NCI-H345 treated with DMSO at 0.1 percent for 48 hours (cell line): Measurements from ENCODE around the gene RFX2.

Experiments
- DNase-seq: peaks from one replicate; lab custom pipeline; 2025; ENCODE audit not compliant: unreplicated experiment; lab: John Stamatoyannopoulos, UW

The RFX2 gene

DNA sequence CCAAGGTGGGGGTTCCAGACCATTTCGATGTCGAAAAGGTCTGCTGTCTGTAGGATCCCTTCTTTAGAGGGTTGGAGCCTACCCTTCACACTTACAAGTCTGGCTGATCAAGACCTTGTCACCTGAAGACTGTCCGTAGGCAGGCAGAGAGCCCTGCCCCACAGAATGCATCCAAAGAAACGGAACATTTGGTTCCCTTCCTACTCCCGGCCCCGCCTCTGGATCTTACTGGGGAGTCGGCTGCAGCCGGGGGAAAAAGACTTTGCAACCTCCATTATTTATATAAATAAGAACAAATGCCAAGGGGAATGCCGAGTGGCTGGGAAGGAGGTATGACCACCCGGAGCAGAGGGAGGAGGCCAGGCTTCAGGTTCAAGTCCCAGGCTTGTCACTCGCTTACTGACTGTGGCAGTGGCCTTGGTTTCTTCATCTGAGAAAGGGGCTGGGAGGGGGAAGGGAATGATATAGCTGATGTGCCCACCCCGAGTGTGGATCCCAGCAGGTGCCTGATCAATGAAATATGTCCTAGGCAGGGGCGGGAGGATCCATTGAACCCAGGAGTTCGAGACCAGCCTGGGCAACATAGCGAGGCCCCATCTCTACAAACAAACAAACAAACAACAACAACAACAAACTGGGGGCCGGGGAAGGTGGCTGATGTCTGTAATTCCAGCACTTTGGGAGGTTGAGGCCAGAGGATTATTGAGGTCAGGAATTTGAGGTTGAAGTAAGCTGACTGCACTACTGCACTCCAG lies 48.7 kb downstream of the RFX2 start:
- DNase-seq = no peak

DNA sequence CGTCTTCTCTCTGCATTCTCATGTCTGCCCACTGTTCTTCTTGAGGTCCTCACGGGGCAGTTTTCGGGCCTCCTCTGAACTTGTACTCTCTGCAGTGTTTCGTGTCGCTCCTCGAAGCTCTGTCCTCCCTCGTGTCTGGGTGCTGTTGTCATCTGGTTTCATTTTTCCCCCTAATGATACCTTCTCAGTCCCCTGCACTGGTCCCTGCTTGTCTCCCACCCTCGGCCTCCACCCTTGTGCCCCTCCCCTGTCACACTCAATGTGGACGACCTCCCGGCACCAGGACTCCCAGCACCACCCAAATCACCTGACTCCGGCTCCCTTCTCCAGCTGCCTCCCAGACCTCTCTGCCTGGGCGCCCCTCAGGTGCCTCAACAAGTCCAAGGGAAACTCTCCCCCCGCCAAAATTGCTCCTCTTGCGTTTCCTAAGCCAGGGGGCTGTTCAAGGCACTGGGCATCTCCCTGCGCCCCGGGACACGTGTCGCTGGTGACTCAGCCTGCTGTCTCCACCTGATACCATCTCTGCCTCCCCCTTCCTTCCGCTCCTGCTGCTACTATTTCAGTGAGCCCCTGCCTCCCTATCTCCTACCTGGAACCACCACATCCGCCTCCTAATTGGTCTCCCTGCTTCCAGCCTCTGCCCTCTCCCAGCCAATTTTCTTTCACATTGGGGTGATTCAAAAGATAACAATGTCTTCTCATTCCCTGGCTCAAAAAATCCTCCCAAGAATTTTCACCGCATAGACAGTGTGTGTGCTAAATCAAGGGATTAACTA lies 49.5 kb downstream of the RFX2 start:
- DNase-seq = no peak

DNA sequence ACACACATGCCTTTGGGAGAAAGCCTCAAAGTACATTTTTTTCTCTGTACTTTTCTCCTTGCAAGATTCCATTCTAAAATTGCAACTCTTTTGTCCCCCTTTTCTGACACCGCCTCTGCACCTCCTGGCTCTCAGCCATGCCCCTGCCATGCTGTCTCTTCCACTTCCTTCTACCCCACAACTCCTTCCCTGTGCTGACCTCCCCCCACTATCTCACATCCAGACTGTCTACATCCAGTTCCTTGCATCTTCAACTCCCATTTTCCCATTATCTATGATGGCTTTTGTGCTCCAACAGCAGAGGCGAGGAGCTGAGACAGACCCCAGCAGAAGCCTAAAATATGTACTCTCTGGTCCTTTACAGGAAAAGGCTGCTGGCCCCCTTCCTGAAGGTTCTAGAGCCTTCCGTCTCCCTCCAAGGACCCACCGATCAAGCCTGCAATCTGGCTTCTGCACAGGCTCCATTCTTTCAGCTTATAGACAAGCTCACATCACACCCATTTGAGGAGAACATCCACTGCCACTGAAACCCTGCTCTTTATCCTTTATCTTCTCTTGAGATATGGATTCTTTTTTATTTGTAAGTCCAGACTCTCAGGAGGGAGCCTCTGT lies 50.2 kb downstream of the RFX2 start:
- no peak for DNase-seq

DNA sequence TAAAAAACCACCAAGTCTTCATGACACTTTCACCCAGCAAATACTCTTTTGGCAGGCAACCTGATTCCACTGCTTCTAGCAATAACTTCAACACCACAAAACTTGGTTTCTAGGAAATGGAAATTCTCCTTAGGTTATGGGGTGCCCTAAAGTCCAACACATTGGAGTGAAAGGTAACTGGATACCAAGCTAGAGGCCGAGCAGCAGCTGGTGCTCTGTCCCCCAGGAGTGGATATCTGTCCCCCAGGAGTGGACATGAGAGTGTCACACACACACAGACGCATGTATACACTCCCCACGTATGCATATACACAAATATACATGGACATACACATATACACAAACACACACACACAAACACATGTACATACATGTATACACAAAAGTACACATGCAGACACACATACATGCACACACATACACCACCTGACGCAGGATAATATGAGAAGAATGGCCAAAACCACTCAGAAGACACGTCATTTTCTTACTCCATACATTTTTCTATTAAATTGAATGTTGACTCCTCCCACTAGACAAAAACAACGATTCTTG lies 50.8 kb downstream of the RFX2 start:
- no peak for DNase-seq

DNA sequence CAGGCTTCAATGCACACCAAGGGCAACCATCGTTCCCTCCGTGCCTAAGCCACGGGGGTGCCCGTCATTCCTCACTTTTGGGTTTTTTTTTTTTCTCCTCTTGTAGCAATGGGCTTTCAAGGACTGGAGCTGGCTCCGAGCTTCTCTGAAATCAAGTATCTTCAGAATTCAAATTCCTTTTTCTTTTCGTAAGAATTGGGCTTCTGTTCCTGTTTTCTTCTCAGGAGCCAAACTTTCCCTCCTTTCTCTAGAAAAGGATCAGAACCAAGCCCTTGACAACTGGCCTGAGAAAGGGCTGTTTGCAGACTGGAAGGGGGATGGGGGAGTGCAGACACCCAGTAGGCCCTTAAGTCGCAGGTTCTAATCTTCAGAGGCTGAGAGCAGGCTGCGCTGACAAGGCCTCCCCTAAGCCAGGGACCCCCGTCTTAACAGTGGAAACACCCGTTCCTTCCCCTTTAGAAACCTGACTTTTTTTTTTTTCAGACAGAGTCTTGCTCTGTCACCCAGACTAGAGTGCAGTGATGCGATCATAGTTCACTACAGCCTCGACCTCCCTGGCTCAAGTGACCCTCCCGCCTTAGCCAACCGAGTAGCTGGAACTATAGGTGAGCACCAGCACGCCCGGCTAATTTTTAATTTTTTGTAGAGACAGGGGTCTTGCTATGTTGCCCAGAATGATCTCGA lies 51.6 kb downstream of the RFX2 start:
- no peak for DNase-seq

DNA sequence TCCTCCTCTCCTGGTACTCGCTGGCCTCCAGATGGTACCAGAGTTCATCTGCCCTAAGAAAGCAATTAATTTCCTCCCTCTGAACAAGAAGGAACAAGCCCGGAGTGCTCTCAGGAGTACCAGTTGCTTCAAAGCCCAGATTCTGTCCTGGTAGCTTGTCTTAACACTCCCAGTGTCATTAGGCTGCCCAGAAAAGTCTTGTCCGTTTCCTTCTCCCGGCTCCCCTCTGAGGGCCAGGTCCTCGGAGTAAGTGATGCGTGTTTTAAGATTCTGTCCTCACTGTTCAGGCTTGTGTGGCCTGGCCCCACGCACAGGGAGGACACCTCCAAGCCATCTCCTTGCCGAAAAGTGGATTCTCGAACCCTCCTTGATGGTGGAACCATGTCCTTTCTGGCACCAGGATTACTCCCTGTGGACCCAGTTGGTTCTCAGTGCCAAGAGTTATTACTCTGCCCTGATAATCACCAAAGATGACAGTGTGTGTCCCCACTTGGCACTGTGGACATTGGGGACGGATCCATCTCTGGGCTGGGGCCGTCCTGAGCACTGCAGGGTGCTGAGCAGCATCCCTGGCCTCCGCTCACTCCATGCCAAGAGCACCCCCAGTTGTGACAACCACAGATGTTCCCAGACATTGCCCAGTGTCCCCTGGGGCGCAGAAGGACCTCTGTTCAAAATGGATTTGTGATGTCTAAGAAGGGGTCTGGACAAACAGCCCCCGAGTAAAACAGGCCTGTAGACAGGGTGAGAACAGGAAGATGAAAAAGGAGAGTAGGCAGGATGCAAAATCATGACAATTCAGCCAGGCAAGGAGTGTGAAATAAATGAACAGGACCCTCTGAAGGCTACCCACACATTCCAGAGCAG lies 52.4 kb downstream of the RFX2 start:
- no peak for DNase-seq

DNA sequence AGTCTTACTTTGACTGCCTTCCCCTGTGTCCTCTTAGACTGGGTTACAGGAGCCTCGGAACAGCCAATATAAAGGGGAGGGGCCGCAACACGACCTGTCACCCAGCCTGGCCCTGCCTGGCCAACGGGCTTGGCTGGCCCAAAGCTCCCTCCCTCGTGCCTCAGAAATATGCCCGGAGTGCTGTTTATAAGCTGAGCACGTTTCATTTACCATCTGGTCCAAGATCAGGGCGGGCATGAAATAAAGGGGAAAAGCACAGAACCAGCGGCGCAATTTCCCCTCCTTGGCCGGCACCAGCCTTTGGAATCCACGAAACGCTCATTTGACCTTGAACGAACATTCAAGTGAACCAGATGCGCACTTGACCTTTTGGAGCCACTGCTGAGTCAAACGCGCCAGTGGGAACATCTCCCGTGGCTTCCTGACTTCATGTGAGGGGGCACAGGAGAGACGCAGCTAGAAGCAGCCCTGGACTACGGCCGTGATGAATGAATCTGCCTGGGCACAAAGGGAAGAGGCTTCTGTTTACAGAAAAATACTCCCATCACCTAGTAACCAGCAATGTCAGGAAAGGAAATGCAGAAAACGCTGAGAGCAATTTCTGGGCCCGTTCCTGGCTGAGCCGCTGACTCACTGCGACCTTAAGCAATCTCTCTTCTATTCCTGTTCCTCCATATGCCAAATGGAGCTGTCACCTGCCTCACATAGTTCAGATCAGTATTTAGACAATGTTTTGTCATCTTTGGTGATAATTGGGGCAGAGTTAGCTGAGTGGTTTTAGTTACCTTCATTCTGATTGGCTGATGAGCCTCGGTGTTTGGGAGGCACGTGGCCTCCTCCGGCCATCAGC lies 53.3 kb downstream of the RFX2 start:
- DNase-seq = no peak

DNA sequence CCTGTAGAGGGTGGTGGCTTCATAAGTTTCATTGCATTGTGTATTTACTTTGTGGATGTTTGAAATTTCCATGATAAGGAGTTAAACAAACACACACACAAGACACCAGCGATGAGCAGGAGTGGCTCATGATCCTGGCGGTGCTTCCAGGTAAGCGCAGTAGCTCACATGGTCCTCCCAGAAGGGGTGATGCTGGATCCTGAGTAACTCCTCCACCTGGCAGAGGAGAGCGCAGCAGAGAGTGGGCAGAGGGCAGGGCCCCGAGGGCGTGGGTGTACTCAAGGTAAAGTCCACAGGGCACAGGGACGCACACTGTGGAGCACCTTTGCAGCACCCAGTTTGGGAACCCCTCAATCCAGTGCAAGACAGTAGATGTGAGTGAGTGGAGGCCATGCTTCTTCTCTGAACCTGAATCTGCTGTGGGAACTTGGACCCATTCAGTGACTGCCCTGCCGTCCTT lies 54.0 kb downstream of the RFX2 start:
- DNase-seq = no peak

DNA sequence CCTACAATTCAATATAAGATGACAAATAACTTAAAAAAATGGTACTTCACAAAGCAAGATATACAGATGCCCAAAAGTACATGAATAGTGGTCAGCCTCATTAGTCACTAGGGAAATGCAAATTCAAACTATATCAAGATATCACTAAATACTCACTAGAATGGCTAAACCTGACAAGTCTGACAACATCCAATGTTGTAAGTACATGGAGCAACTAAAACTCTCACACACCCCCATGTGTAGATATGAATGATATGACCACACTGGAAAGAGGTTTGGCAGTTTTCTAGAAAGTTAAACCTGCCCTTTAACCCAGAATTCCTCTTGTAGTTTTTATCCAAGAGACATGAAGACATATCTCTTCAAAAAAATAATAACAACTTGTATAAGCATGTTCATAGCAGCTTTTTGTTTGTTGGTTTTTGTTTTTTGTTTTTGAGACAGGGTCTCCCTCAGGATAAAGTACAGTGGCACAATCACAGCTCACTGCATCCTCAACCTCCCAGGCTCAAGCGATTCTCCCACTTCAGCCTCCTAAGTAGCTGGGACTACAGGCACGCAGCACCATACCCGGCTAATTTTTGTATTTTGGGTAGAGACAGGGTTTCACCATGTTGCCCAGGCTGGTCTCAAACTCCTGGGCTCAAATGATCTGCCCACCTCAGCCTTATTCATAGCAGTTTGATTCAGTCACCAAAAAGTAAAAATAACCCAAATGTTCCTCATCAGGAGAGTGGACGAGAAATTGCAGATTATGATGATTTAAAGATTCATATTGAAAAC lies 55.1 kb downstream of the RFX2 start:
- no peak for DNase-seq

DNA sequence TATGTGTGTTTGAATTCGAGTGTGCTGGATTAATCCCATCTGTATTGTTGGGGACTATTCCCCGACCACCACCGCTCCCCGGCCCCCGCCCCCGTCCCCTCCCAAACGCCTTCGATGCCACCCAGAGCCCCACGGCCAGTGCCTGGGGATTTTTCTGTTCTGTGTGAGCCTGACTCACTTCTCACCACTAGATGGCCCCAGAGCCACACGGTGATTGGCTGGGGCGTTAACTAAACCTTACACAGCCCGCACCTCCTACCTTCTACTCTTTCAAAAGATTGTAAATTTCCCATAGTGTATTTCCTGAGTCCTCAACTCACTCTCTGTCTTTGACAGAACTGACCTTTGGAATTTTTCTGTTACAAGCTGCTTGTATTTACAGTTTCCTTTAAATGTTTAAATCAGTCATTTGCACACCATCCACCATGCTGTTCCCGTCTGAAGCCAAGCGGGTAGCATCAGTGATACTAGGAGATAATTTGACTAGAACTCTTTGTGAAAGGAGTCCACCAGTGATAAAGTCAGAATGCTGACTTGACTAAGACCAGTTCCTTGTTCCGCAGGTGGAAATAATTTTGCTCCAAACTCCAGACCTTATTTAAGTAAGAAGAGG lies 61.4 kb downstream of the RFX2 start:
- peak; percentile 53 for DNase-seq

DNA sequence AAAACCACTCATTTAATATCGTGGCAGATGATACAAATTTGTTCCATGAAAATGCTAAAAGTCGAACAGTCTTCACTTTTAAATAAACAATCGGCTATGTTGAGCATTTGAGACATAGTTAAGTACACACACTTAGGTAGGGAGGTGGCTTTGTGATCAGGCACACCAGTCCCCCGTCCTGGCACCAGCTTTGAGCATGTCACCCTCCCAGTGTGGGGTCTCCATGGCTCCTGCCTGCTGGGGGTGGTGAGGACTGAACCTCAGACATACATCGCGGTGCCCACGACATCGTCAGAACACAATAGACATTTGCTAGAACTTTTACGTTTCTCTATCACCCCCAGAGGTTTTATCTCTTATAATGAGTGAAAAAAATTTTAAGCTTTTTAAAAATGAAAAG lies 62.0 kb downstream of the RFX2 start:
- no peak for DNase-seq

DNA sequence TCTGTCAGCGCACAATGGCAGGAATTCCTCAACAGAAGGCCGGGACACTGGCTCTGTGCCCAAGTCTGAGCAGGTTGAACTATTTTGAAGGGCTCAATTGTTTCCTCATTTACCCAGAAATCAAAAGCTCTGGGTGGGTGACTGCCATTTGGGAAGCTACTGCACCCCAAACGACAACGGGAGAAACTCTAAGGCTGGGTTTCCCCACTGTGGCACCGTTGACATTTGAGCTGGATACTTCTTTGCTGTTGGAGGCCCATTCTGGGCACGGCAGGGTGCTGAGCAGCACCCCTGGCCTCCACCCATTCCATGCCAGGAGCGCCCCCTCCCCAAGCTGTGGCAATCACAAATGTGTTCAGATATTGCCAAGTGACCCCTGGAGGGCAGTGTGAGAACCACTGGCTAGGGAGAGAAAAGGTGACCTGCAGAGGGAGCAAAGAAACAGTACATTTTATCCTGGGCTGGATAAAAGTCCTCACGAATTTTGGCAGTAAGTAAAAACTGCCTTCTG lies 62.5 kb downstream of the RFX2 start:
- no peak for DNase-seq

DNA sequence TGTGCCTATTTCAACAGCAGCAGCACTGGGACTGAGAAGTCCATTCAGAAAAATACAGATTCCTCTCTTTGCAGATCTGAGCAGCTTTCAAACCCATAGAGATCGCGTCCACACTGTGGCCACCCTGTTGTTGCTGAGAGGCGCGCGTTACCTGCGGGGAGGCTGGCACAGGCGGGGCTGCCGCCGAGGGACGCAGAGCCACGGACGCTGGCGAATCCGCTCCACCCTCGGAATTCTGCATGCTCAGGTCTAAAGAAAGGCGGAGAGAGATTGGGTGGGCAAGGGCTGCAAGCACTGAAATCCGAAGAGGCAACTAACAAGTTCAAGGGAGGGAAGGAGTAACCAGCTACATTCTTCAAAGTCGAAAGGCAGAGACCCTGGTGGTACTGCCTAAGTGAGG lies 63.0 kb downstream of the RFX2 start:
- no peak for DNase-seq

DNA sequence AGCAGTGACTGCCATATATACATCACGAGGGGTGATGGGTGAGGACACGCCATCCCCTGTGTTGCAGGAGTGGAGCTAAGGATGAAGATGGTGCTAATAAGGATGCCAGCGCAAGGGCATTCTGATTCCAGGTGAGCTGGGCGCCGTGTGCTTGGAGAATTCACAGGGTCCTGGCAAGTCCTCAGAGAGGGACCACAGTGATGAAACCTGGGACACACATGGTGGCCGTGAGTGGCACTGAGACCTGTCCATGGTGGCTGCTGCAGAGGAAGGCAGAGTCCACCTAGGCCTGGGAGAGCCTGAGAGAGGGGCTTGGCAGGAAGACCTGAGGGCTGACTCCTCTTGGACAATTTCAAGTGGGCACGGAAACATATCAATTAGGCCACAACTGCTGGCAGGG lies 65.2 kb downstream of the RFX2 start:
- no peak for DNase-seq

DNA sequence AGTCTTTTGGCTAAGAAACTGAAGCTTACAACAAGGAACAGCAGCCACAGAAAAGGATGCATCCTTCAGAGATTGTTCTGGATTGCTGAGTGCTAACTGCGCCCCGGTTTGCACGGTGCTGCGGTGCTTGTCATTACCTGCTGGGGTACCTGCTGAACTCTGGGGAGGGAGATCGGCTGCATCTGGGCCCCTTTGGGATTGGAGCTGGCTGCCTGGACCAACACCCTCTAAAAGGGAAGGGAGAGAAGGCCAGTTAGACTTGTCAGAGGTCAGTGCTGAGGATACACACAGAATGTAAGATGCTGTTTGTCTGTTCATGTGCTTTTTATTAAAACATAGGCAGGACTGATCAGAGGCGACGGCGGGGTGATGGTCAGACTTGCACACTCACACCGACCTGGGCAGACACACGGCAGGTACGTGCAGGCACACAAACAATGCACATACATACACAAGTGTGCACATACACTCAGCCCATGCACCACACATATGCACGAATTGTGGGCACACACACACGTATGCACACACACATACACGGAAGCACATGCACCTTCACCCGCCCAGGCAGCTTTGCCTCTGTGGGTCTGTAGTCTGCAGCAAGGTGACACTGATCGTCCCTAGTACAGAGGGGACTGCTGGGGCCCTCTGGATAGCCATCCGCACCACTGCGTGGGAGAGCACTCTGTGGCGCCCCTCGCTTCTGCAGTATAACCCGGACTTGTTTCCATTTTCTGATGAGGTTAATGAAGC lies 66.1 kb downstream of the RFX2 start:
- no peak for DNase-seq

DNA sequence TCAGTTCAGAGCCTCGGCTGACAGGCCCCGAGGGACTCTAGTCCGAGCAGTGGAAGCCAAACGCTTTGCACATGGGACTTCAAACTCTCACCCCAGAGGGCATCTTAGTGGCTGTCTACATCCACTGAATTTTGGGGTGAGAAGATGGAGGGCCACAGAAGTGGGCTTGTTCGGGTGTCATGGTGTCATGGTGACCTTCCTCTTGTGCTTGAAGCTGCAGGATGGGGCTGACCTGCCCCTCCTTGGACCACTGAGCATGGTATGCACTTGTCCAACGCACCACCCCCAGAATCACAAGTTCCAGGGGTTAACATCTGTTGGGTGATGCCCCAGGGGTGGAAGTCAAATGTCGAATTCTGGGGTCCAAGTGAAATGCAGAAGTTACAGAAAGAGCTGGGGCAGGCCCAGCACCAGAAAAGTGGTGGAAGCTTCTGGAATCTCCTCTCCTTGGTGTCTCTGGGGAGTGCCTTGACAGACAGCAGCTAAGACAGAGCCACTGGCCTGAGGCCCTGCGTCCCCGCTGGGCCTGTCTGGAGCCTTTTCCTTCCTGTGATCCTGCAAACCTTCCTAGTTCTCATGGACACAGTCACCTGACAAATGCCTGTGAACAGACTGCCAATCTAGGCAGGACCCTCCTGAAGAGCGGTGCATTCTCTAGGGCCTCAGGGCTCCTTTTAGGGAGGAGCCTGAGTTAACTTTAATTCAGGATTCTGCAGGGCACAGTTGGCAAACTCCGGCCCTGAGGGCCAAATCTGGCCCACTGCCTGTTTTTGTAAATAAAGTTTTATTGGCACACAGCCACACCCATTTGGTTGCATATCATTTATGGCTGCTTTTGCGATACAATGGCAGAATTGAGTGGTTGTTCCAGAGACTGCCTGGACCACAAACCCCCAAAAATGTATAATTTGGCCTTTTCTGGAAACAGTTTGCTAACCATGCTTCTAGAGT lies 67.2 kb downstream of the RFX2 start:
- DNase-seq = no peak
